D721Med (cell line): ENCODE results near the gene CCNYL1.

Experiments used
- DNase-seq: peaks from one replicate; pipeline ENCODE4 v3.0.0; 2011; ENCODE audit warnings: low spot score; ENCODE audit not compliant: insufficient read length
- FAIRE-seq: peaks from 2 replicates; lab custom pipeline; 2011; peaks lifted over from hg19 to GRCh38; lab: Jason Lieb, UNC
- CTCF ChIP-seq: IDR thresholded peaks from 2 replicates; pipeline ENCODE4 v1.5.1; 2012; ENCODE audit warnings: mild to moderate bottlenecking, control low read depth; ENCODE audit not compliant: insufficient read depth; ENCODE audit errors: missing control alignments

CCNYL1 gene

GRCh38 chr2:207787017-207787416, 75.6 kb downstream of the CCNYL1 start:
- TF ChIP-seq CTCF: no peak
- FAIRE-seq (no peak), DNase-seq (no peak)

GRCh38 chr2:207787800-207788199, 76.4 kb downstream of the CCNYL1 start:
- no peak for DNase-seq
- TF ChIP-seq CTCF: no peak
- no peak for FAIRE-seq

- FAIRE-seq (no peak), DNase-seq (no peak)
- TF ChIP-seq CTCF: no peak
These were observed 79.5 kb downstream of the CCNYL1 start for GRCh38 chr2:207790898-207791297.

- TF ChIP-seq CTCF: no peak
- no peak for DNase-seq
- no peak for FAIRE-seq
These were observed 80.3 kb downstream of the CCNYL1 start for GRCh38 chr2:207791579-207792243.

GRCh38 chr2:207792244-207792785, 80.9 kb downstream of the CCNYL1 start:
- FAIRE-seq (no peak), DNase-seq (no peak)
- TF ChIP-seq CTCF: no peak

GRCh38 chr2:207796585-207797350, 85.3 kb downstream of the CCNYL1 start:
- DNase-seq (no peak), FAIRE-seq (no peak)
- no peak for TF ChIP-seq CTCF
